ENCODE results near the gene LRRC36. TPM values are rescaled to one million over a fixed set of nuclear protein-coding genes. Genes with fewer than 3 reads are reported as not detected.

LRRC36 gene
- total RNA-seq, 2 experiments from 2014 or later, result 0.51 to 0.66 TPM

- Mint-ChIP-seq H3K36me3 (ENCODE audit: low read depth) (no peaks in the 10 kb centered on the region), H3K27ac (no peak overlapping the region), H3K4me3 (no peak overlapping the region), H3K9me3 (ENCODE audit: low read depth) (no peaks in the 10 kb centered on the region), H3K27me3 (peaks cover 27% of the 10 kb centered on the region), H3K4me1 (peaks cover 9% of the 10 kb centered on the region)
- ChIA-PET CTCF (interaction anchor here (0.7 to 2.5 kb wide), 6 partner anchors 11 to 132 kb away, joined by 3 to 10 read pairs (median 4); no protein-coding TSS in a partner anchor), POLR2A (no interaction called here)
- intact Hi-C loops (cut with DNase I, micrococcal nuclease), result no loop called here
- no peak for ATAC-seq
- no peak for DNase-seq
These were observed 65.9 kb downstream of the LRRC36 start for GRCh38 chr16:67392301-67393059.

- peak; percentile 70 for DNase-seq
- no peaks in the 10 kb centered on the region for H3K9me3 Mint-ChIP-seq (ENCODE audit: low read depth)
- H3K4me1 Mint-ChIP-seq, result peaks cover 9% of the 10 kb centered on the region
- ChIA-PET CTCF (interaction anchor here (0.6 to 2.5 kb wide), 7 partner anchors 11 to 133 kb away, joined by 3 to 10 read pairs (median 4); no protein-coding TSS in a partner anchor), POLR2A (no interaction called here)
- H3K36me3 Mint-ChIP-seq (ENCODE audit: low read depth), result no peaks in the 10 kb centered on the region
- no peak within 1 kb of the TSS for H3K27ac Mint-ChIP-seq
- ATAC-seq, result peak; percentile 74
- H3K4me3 Mint-ChIP-seq, result peak within 1 kb of the TSS; percentile 18
- intact Hi-C loops (cut with DNase I, micrococcal nuclease), result no loop called here
- peaks cover 27% of the 10 kb centered on the region for H3K27me3 Mint-ChIP-seq
These were observed 66.6 kb downstream of the LRRC36 start, which contains the start of gene TPPP3 for GRCh38 chr16:67393111-67393787. TPPP3 (minus strand) TSS chr16:67393498; CDS start chr16:67391111, 2,387 bp downstream.

GRCh38 chr16:67393788-67394154 is 67.2 kb downstream of the LRRC36 start:
- POLR2A ChIA-PET, result no interaction called here
- CTCF ChIA-PET, result interaction anchor here (0.6 to 2.5 kb wide), 5 partner anchors 12 to 133 kb away, joined by 3 to 10 read pairs (median 4); no protein-coding TSS in a partner anchor
- Mint-ChIP-seq H3K4me3 (peak overlapping the region; percentile 10), H3K27ac (no peak overlapping the region), H3K9me3 (ENCODE audit: low read depth) (no peaks in the 10 kb centered on the region), H3K27me3 (peaks cover 27% of the 10 kb centered on the region), H3K36me3 (ENCODE audit: low read depth) (no peaks in the 10 kb centered on the region), H3K4me1 (peaks cover 9% of the 10 kb centered on the region)
- DNase-seq (no peak), ATAC-seq (peak; percentile 6)
- intact Hi-C loops (cut with DNase I, micrococcal nuclease), result no loop called here

- intact Hi-C loops (cut with DNase I, micrococcal nuclease), result loop anchor here in 1 of 2 experiments (5.0 kb wide), 1 partner anchor 132 kb away; no protein-coding TSS in a partner anchor
- Mint-ChIP-seq H3K27me3 (peaks cover 27% of the 10 kb centered on the region), H3K9me3 (ENCODE audit: low read depth) (no peaks in the 10 kb centered on the region), H3K36me3 (ENCODE audit: low read depth) (no peaks in the 10 kb centered on the region), H3K4me1 (peaks cover 9% of the 10 kb centered on the region), H3K4me3 (peak overlapping the region; percentile 18), H3K27ac (no peak overlapping the region)
- ATAC-seq, result no peak
- no peak for DNase-seq
- POLR2A ChIA-PET, result no interaction called here
- CTCF ChIA-PET, result interaction anchor here (0.6 to 2.5 kb wide), 4 partner anchors 19 to 134 kb away, joined by 3 to 10 read pairs (median 6); no protein-coding TSS in a partner anchor
These were observed 67.8 kb downstream of the LRRC36 start for GRCh38 chr16:67394155-67395104.

- H3K4me3 Mint-ChIP-seq, result no peak overlapping the region
- H3K9me3 Mint-ChIP-seq (ENCODE audit: low read depth), result no peaks in the 10 kb centered on the region
- ChIA-PET POLR2A (no interaction called here), CTCF (no interaction called here)
- ATAC-seq (no peak), DNase-seq (no peak)
- H3K27me3 Mint-ChIP-seq, result peaks cover 25% of the 10 kb centered on the region
- H3K4me1 Mint-ChIP-seq, result peaks cover 9% of the 10 kb centered on the region
- intact Hi-C loops (cut with DNase I, micrococcal nuclease), result loop anchor here in 1 of 2 experiments (5.0 kb wide), 1 partner anchor 133 kb away; no protein-coding TSS in a partner anchor
- H3K36me3 Mint-ChIP-seq (ENCODE audit: low read depth), result no peaks in the 10 kb centered on the region
- no peak overlapping the region for H3K27ac Mint-ChIP-seq
These were observed 68.5 kb downstream of the LRRC36 start for GRCh38 chr16:67395105-67395457.

- H3K27ac Mint-ChIP-seq, result no peak overlapping the region
- POLR2A ChIA-PET, result no interaction called here
These were observed 69.0 kb downstream of the LRRC36 start for GRCh38 chr16:67395458-67396158.

GRCh38 chr16:67396159-67397035 is 69.8 kb downstream of the LRRC36 start:
- Mint-ChIP-seq H3K4me3 (no peak overlapping the region), H3K27me3 (peaks cover 27% of the 10 kb centered on the region), H3K4me1 (peaks cover 9% of the 10 kb centered on the region), H3K36me3 (ENCODE audit: low read depth) (no peaks in the 10 kb centered on the region), H3K9me3 (ENCODE audit: low read depth) (no peaks in the 10 kb centered on the region), H3K27ac (no peak overlapping the region)
- DNase-seq, result no peak
- ChIA-PET CTCF (interaction anchor here (1.4 kb wide), 1 partner anchor 70 kb away, joined by 3 read pairs; no protein-coding TSS in a partner anchor), POLR2A (no interaction called here)
- intact Hi-C loops (cut with DNase I, micrococcal nuclease), result loop anchor here in 1 of 2 experiments (5.0 kb wide), 1 partner anchor 134 kb away; no protein-coding TSS in a partner anchor
- no peak for ATAC-seq

More at GRCh38 chr16:67395458-67396158, 69.0 kb downstream of the LRRC36 start:
- Mint-ChIP-seq H3K4me1 (peaks cover 9% of the 10 kb centered on the region), H3K27me3 (peaks cover 25% of the 10 kb centered on the region), H3K4me3 (no peak overlapping the region), H3K9me3 (ENCODE audit: low read depth) (no peaks in the 10 kb centered on the region), H3K36me3 (ENCODE audit: low read depth) (no peaks in the 10 kb centered on the region)
- ATAC-seq (no peak), DNase-seq (no peak)
- intact Hi-C loops (cut with DNase I, micrococcal nuclease), result loop anchor here in 1 of 2 experiments (5.0 kb wide), 1 partner anchor 133 kb away; no protein-coding TSS in a partner anchor
- CTCF ChIA-PET, result no interaction called here

- Mint-ChIP-seq H3K27me3 (peaks cover 30% of the 10 kb centered on the region), H3K4me3 (no peak overlapping the region), H3K4me1 (peaks cover 9% of the 10 kb centered on the region), H3K27ac (no peak overlapping the region), H3K36me3 (ENCODE audit: low read depth) (no peaks in the 10 kb centered on the region), H3K9me3 (ENCODE audit: low read depth) (no peaks in the 10 kb centered on the region)
- intact Hi-C loops (cut with DNase I, micrococcal nuclease), result loop anchor here in 1 of 2 experiments (5.0 kb wide), 1 partner anchor 135 kb away; no protein-coding TSS in a partner anchor
- no peak for DNase-seq
- POLR2A ChIA-PET, result no interaction called here
- CTCF ChIA-PET, result interaction anchor here (0.6 to 1.4 kb wide), 2 partner anchors 71 to 170 kb away, joined by 3 read pairs; partner anchors contain the start of gene TMEM208
- no peak for ATAC-seq
These were observed 70.6 kb downstream of the LRRC36 start for GRCh38 chr16:67397036-67397801.

- Mint-ChIP-seq H3K4me3 (no peak overlapping the region), H3K36me3 (ENCODE audit: low read depth) (no peaks in the 10 kb centered on the region), H3K27me3 (peaks cover 25% of the 10 kb centered on the region), H3K27ac (no peak overlapping the region), H3K4me1 (peaks cover 9% of the 10 kb centered on the region), H3K9me3 (ENCODE audit: low read depth) (no peaks in the 10 kb centered on the region)
- intact Hi-C loops (cut with DNase I, micrococcal nuclease), result loop anchor here in 1 of 2 experiments (2.0 to 5.0 kb wide), 2 partner anchors 119 to 136 kb away; partner anchors contain the start of gene PLEKHG4
- CTCF ChIA-PET, result interaction anchor here (0.6 to 1.4 kb wide), 5 partner anchors 25 to 174 kb away, joined by 3 read pairs; partner anchors contain the start of gene TMEM208
- POLR2A ChIA-PET, result interaction anchor here (0.7 kb wide), 1 partner anchor 365 kb away, joined by 3 read pairs; no protein-coding TSS in a partner anchor
- DNase-seq, result no peak
- no peak for ATAC-seq
These were observed 71.4 kb downstream of the LRRC36 start for GRCh38 chr16:67397812-67398545.
